ENCODE measurements around the gene SORCS3. TPM values are rescaled to one million over a fixed set of nuclear protein-coding genes. Genes with fewer than 3 reads are reported as not detected.

Gene SORCS3
- total and polyA plus RNA-seq, 2 donors (not counting 1 experiment from before 2014, with no cell fraction given): not detected

GRCh38 chr10:105161149-105161548 lies 520.1 kb downstream of the SORCS3 start:
- no peak overlapping the region for H3K4me3 ChIP-seq (ENCODE audit: control extremely low read depth in 1 of 5, extremely low read depth in 1 of 5, insufficient read depth in 1 of 5, low read depth in 2 of 5, low read length in 4 of 5)

GRCh38 chr10:105161767-105162166 lies 520.7 kb downstream of the SORCS3 start:
- Histone ChIP-seq H2AFZ (ENCODE audit: insufficient read depth, low read depth, low read length, poor library complexity, severe bottlenecking) (no peak overlapping the region), H3K4me2 (replicated peaks; ENCODE audit: low read depth, low read length, poor library complexity, severe bottlenecking) (no peak overlapping the region), H3K9ac (ENCODE audit: low read length) (no peak overlapping the region), H4K20me1 (ENCODE audit: control insufficient read depth, insufficient read depth, low read length, poor library complexity, severe bottlenecking) (no peaks in the 10 kb centered on the region), H3K27ac (ENCODE audit: low read length in 2 of 2) (no peak overlapping the region), H3K36me3 (replicated peaks in 1 of 2; ENCODE audit: control extremely low read depth in 1 of 2, control insufficient read depth in 1 of 2, extremely low read depth in 1 of 2, insufficient read depth in 2 of 2, low read length in 1 of 2) (no peaks in the 10 kb centered on the region), H3K79me2 (ENCODE audit: control insufficient read depth, insufficient read depth, low read length) (no peaks in the 10 kb centered on the region), H3K4me3 (ENCODE audit: control extremely low read depth in 1 of 5, extremely low read depth in 1 of 5, insufficient read depth in 1 of 5, low read depth in 2 of 5, low read length in 4 of 5) (no peak overlapping the region), H3K9me3 (ENCODE audit: control extremely low read depth in 1 of 3, control insufficient read depth in 2 of 3, insufficient read depth in 1 of 3, low read length in 2 of 3) (no peaks in the 10 kb centered on the region), H3K4me1 (ENCODE audit: control insufficient read depth in 2 of 2, insufficient read depth in 2 of 2, low read length in 2 of 2) (no peaks in the 10 kb centered on the region), H3K27me3 (replicated peaks in 1 of 4; ENCODE audit: control extremely low read depth in 1 of 4, control insufficient read depth in 3 of 4, insufficient read depth in 4 of 4, low read length in 3 of 4) (no peaks in the 10 kb centered on the region)
- H3K4me1 Mint-ChIP-seq: no peaks in the 10 kb centered on the region
- no peak for DNase-seq
- H3K27me3 Mint-ChIP-seq: no peaks in the 10 kb centered on the region
- POLR2A ChIA-PET: no interaction called here
- no peak overlapping the region for H3K4me3 Mint-ChIP-seq
- no peak for ATAC-seq (ENCODE audit: low read depth)
- intact Hi-C loops (cut with micrococcal nuclease): no loop called here
- TF ChIP-seq EZH2 (IDR thresholded peaks at IDR 0.05; ENCODE audit: borderline replicate concordance, insufficient read depth, low read depth, low read length, poor library complexity, severe bottlenecking) (no peak), CTCF (IDR thresholded peaks at IDR 0.05) (no peak)
- no peak overlapping the region for H3K27ac Mint-ChIP-seq
- H3K9me3 Mint-ChIP-seq (ENCODE audit: insufficient read depth): peaks cover 2% of the 10 kb centered on the region
- WGBS (ENCODE audit: insufficient coverage): 11% methylated on average over 2 of the region's 4 CpGs
- CTCF ChIA-PET: no interaction called here

More at GRCh38 chr10:105161149-105161548, 520.1 kb downstream of the SORCS3 start:
- Histone ChIP-seq H3K36me3 (replicated peaks in 1 of 2; ENCODE audit: control extremely low read depth in 1 of 2, control insufficient read depth in 1 of 2, extremely low read depth in 1 of 2, insufficient read depth in 2 of 2, low read length in 1 of 2) (no peaks in the 10 kb centered on the region), H3K27ac (ENCODE audit: low read length in 2 of 2) (no peak overlapping the region), H2AFZ (ENCODE audit: insufficient read depth, low read depth, low read length, poor library complexity, severe bottlenecking) (no peak overlapping the region), H3K27me3 (replicated peaks in 1 of 4; ENCODE audit: control extremely low read depth in 1 of 4, control insufficient read depth in 3 of 4, insufficient read depth in 4 of 4, low read length in 3 of 4) (no peaks in the 10 kb centered on the region), H3K9me3 (ENCODE audit: control extremely low read depth in 1 of 3, control insufficient read depth in 2 of 3, insufficient read depth in 1 of 3, low read length in 2 of 3) (no peaks in the 10 kb centered on the region), H4K20me1 (ENCODE audit: control insufficient read depth, insufficient read depth, low read length, poor library complexity, severe bottlenecking) (no peaks in the 10 kb centered on the region), H3K79me2 (ENCODE audit: control insufficient read depth, insufficient read depth, low read length) (no peaks in the 10 kb centered on the region), H3K9ac (ENCODE audit: low read length) (no peak overlapping the region), H3K4me2 (replicated peaks; ENCODE audit: low read depth, low read length, poor library complexity, severe bottlenecking) (no peak overlapping the region), H3K4me1 (ENCODE audit: control insufficient read depth in 2 of 2, insufficient read depth in 2 of 2, low read length in 2 of 2) (no peaks in the 10 kb centered on the region)
- no peak for DNase-seq
- no peak overlapping the region for H3K27ac Mint-ChIP-seq
- POLR2A ChIA-PET: no interaction called here
- ATAC-seq (ENCODE audit: low read depth): no peak
- 93% methylated on average over 3 of the region's 4 CpGs for WGBS (ENCODE audit: insufficient coverage)
- intact Hi-C loops (cut with micrococcal nuclease): no loop called here
- TF ChIP-seq EZH2 (IDR thresholded peaks at IDR 0.05; ENCODE audit: borderline replicate concordance, insufficient read depth, low read depth, low read length, poor library complexity, severe bottlenecking) (no peak), CTCF (IDR thresholded peaks at IDR 0.05) (no peak)
- CTCF ChIA-PET: no interaction called here
- no peak overlapping the region for H3K4me3 Mint-ChIP-seq
- H3K9me3 Mint-ChIP-seq (ENCODE audit: insufficient read depth): peaks cover 2% of the 10 kb centered on the region
- no peaks in the 10 kb centered on the region for H3K27me3 Mint-ChIP-seq
- no peaks in the 10 kb centered on the region for H3K4me1 Mint-ChIP-seq

Data from B cell (primary cell).